GM12878 (cell line): Measurements from ENCODE around the gene AGTRAP.

Experiments used
- CBX3 ChIP-seq: fragments of 200-600 bp; sonication (generic); IDR thresholded peaks from 2 replicates; pipeline ENCODE4 v1.6.1; 2016; ENCODE audit warnings: low read depth, borderline replicate concordance
- CEBPB ChIP-seq, 2 experiments: fragments of 150-350 bp in 1 of 2; IDR thresholded peaks; 2 replicates each; pipeline ENCODE4 v1.6.1; 2012 to 2014; ENCODE audit warnings: low read depth in 2 of 2, low read length in 2 of 2, borderline replicate concordance in 1 of 2, inconsistent platforms in 1 of 2
- E2F4 ChIP-seq: IDR thresholded peaks from 2 replicates; pipeline ENCODE4 v1.6.1; 2012; ENCODE audit warnings: low read depth, low read length, improper control_type of control experiment
- EGR1 ChIP-seq, 2 experiments: IDR thresholded peaks; 1 replicate in 1 of 2; 2 replicates in 1 of 2; pipeline ENCODE4 v1.6.1; 2011 to 2012; ENCODE audit warnings: low read depth in 2 of 2, low read length in 2 of 2, borderline replicate concordance in 1 of 2, mild to moderate bottlenecking in 1 of 2, moderate library complexity in 1 of 2
- PML ChIP-seq: IDR thresholded peaks from 2 replicates; pipeline ENCODE4 v1.6.1; 2012; ENCODE audit warnings: low read length, inconsistent platforms
- TF ChIP-seq, protein P1 (sequence below), 3 experiments: IDR thresholded peaks in 2 of 3; conservative IDR thresholded peaks in 1 of 3; 2 replicates each; pipeline ENCODE4 v1.5.1; 2011; ENCODE audit warnings: low read depth in 3 of 3, low read length in 3 of 3, mild to moderate bottlenecking in 3 of 3, control low read depth in 2 of 3, moderate library complexity in 2 of 3, inconsistent platforms in 1 of 3, mixed read lengths in 1 of 3; ENCODE audit not compliant: control insufficient read depth in 2 of 3, insufficient read depth in 1 of 3; ENCODE audit errors: extremely low read depth in 1 of 3
- TF ChIP-seq, protein P2 (sequence below): fragments of 450-650 bp; IDR thresholded peaks from 2 replicates; pipeline ENCODE4 v1.6.1; 2017; ENCODE audit warnings: mild to moderate bottlenecking, moderate library complexity

GRCh38 chr1:11786168-11786567, 50.2 kb downstream of the AGTRAP start:
- TF ChIP-seq PML = no peak
- TF ChIP-seq, protein P1, sequence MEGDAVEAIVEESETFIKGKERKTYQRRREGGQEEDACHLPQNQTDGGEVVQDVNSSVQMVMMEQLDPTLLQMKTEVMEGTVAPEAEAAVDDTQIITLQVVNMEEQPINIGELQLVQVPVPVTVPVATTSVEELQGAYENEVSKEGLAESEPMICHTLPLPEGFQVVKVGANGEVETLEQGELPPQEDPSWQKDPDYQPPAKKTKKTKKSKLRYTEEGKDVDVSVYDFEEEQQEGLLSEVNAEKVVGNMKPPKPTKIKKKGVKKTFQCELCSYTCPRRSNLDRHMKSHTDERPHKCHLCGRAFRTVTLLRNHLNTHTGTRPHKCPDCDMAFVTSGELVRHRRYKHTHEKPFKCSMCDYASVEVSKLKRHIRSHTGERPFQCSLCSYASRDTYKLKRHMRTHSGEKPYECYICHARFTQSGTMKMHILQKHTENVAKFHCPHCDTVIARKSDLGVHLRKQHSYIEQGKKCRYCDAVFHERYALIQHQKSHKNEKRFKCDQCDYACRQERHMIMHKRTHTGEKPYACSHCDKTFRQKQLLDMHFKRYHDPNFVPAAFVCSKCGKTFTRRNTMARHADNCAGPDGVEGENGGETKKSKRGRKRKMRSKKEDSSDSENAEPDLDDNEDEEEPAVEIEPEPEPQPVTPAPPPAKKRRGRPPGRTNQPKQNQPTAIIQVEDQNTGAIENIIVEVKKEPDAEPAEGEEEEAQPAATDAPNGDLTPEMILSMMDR (IDR thresholded peaks at IDR 0.05 in 2 of 3, conservative IDR thresholded peaks at IDR 0.05 in 1 of 3; ENCODE audit: control insufficient read depth in 2 of 3, extremely low read depth in 1 of 3, insufficient read depth in 1 of 3, low read depth in 3 of 3, low read length in 3 of 3) = no peak
- TF ChIP-seq, protein P2, sequence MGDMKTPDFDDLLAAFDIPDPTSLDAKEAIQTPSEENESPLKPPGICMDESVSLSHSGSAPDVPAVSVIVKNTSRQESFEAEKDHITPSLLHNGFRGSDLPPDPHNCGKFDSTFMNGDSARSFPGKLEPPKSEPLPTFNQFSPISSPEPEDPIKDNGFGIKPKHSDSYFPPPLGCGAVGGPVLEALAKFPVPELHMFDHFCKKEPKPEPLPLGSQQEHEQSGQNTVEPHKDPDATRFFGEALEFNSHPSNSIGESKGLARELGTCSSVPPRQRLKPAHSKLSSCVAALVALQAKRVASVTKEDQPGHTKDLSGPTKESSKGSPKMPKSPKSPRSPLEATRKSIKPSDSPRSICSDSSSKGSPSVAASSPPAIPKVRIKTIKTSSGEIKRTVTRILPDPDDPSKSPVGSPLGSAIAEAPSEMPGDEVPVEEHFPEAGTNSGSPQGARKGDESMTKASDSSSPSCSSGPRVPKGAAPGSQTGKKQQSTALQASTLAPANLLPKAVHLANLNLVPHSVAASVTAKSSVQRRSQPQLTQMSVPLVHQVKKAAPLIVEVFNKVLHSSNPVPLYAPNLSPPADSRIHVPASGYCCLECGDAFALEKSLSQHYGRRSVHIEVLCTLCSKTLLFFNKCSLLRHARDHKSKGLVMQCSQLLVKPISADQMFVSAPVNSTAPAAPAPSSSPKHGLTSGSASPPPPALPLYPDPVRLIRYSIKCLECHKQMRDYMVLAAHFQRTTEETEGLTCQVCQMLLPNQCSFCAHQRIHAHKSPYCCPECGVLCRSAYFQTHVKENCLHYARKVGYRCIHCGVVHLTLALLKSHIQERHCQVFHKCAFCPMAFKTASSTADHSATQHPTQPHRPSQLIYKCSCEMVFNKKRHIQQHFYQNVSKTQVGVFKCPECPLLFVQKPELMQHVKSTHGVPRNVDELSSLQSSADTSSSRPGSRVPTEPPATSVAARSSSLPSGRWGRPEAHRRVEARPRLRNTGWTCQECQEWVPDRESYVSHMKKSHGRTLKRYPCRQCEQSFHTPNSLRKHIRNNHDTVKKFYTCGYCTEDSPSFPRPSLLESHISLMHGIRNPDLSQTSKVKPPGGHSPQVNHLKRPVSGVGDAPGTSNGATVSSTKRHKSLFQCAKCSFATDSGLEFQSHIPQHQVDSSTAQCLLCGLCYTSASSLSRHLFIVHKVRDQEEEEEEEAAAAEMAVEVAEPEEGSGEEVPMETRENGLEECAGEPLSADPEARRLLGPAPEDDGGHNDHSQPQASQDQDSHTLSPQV = no peak
- no peak for TF ChIP-seq CBX3
- TF ChIP-seq EGR1 (IDR thresholded peaks at IDR 0.05; ENCODE audit: borderline replicate concordance in 1 of 2, low read depth in 2 of 2, low read length in 2 of 2) = no peak
- no peak for TF ChIP-seq E2F4
- TF ChIP-seq CEBPB (IDR thresholded peaks at IDR 0.05; ENCODE audit: borderline replicate concordance in 1 of 2, low read depth in 2 of 2, low read length in 2 of 2) = no peak
